ENCODE measurements around the gene MIP. TPM values are rescaled to one million over a fixed set of nuclear protein-coding genes. Genes with fewer than 3 reads are reported as not detected.
"Not testable (repeated sequence)": the region's sequence is repeated elsewhere in the genome, so short reads cannot be mapped to it uniquely, and the experiment has no call there.

MIP gene
- not detected in 2 replicates for total RNA-seq
- long read RNA-seq, partial matches to known transcripts = 0 of 2 reads
- long read RNA-seq, other reads (novel, unspliced or antisense) = 2 of 2 reads

- H3K27ac Mint-ChIP-seq (ENCODE audit: unreplicated experiment) = no peak within 1 kb of the TSS
- H3K4me1 Mint-ChIP-seq (ENCODE audit: unreplicated experiment) = peaks cover 5% of the 10 kb centered on the region
- H3K9me3 Mint-ChIP-seq (ENCODE audit: unreplicated experiment) = no peaks in the 10 kb centered on the region
Observed at GRCh38 chr12:56454557-56454956, at the start of gene MIP. TSS of gene MIP (minus strand) at chr12:56454657. CDS start at chr12:56454613, 44 bp downstream.

GRCh38 chr12:56499879-56500278 lies 45.4 kb upstream of the MIP start:
- H3K27ac Mint-ChIP-seq (ENCODE audit: unreplicated experiment); H3K9me3 Mint-ChIP-seq (ENCODE audit: unreplicated experiment); DNase-seq (ENCODE audit: extremely low spot score, unreplicated experiment); H3K27me3 Mint-ChIP-seq (ENCODE audit: unreplicated experiment); H3K36me3 Mint-ChIP-seq (ENCODE audit: unreplicated experiment); H3K4me3 Mint-ChIP-seq (ENCODE audit: unreplicated experiment); H3K4me1 Mint-ChIP-seq (ENCODE audit: unreplicated experiment): not testable (repeated sequence)

More at GRCh38 chr12:56454557-56454956, at the start of gene MIP:
- no peak for DNase-seq (ENCODE audit: extremely low spot score, unreplicated experiment)
- Mint-ChIP-seq H3K27me3 (ENCODE audit: unreplicated experiment) (peaks cover 7% of the 10 kb centered on the region), H3K36me3 (ENCODE audit: unreplicated experiment) (no peaks in the 10 kb centered on the region), H3K4me3 (ENCODE audit: unreplicated experiment) (no peak within 1 kb of the TSS)
- no peak for TF ChIP-seq CTCF (IDR thresholded peaks at IDR 0.05)

- not testable (repeated sequence) for DNase-seq (ENCODE audit: extremely low spot score, unreplicated experiment); H3K27me3 Mint-ChIP-seq (ENCODE audit: unreplicated experiment); H3K4me3 Mint-ChIP-seq (ENCODE audit: unreplicated experiment)
Observed at GRCh38 chr12:56499452-56499851, 45.0 kb upstream of the MIP start.

GRCh38 chr12:56498126-56498902 lies 43.9 kb upstream of the MIP start:
- not testable (repeated sequence) for H3K27ac Mint-ChIP-seq (ENCODE audit: unreplicated experiment); H3K27me3 Mint-ChIP-seq (ENCODE audit: unreplicated experiment); H3K4me3 Mint-ChIP-seq (ENCODE audit: unreplicated experiment); H3K36me3 Mint-ChIP-seq (ENCODE audit: unreplicated experiment); H3K4me1 Mint-ChIP-seq (ENCODE audit: unreplicated experiment); H3K9me3 Mint-ChIP-seq (ENCODE audit: unreplicated experiment); DNase-seq (ENCODE audit: extremely low spot score, unreplicated experiment)

More at GRCh38 chr12:56499452-56499851, 45.0 kb upstream of the MIP start:
- not testable (repeated sequence) for H3K36me3 Mint-ChIP-seq (ENCODE audit: unreplicated experiment); H3K4me1 Mint-ChIP-seq (ENCODE audit: unreplicated experiment); H3K9me3 Mint-ChIP-seq (ENCODE audit: unreplicated experiment); H3K27ac Mint-ChIP-seq (ENCODE audit: unreplicated experiment)

- not testable (repeated sequence) for H3K9me3 Mint-ChIP-seq (ENCODE audit: unreplicated experiment); H3K27ac Mint-ChIP-seq (ENCODE audit: unreplicated experiment); H3K27me3 Mint-ChIP-seq (ENCODE audit: unreplicated experiment); H3K4me3 Mint-ChIP-seq (ENCODE audit: unreplicated experiment); H3K36me3 Mint-ChIP-seq (ENCODE audit: unreplicated experiment); H3K4me1 Mint-ChIP-seq (ENCODE audit: unreplicated experiment)
- peak; percentile 88 for DNase-seq (ENCODE audit: extremely low spot score, unreplicated experiment)
- peak; percentile 53 for TF ChIP-seq CTCF (IDR thresholded peaks at IDR 0.05)
Observed at GRCh38 chr12:56496704-56497103, 42.2 kb upstream of the MIP start.

- not testable (repeated sequence) for H3K4me1 Mint-ChIP-seq (ENCODE audit: unreplicated experiment)
- H3K27me3 Mint-ChIP-seq (ENCODE audit: unreplicated experiment) = peaks cover 25% of the 10 kb centered on the region
Observed at GRCh38 chr12:56494481-56494880, 40.0 kb upstream of the MIP start.

GRCh38 chr12:56494106-56494415 lies 39.6 kb upstream of the MIP start:
- not testable (repeated sequence) for DNase-seq (ENCODE audit: extremely low spot score, unreplicated experiment); H3K27ac Mint-ChIP-seq (ENCODE audit: unreplicated experiment); H3K9me3 Mint-ChIP-seq (ENCODE audit: unreplicated experiment); H3K4me3 Mint-ChIP-seq (ENCODE audit: unreplicated experiment); H3K36me3 Mint-ChIP-seq (ENCODE audit: unreplicated experiment); H3K4me1 Mint-ChIP-seq (ENCODE audit: unreplicated experiment)
- peaks cover 29% of the 10 kb centered on the region for H3K27me3 Mint-ChIP-seq (ENCODE audit: unreplicated experiment)

More at GRCh38 chr12:56494481-56494880, 40.0 kb upstream of the MIP start:
- DNase-seq (ENCODE audit: extremely low spot score, unreplicated experiment); H3K27ac Mint-ChIP-seq (ENCODE audit: unreplicated experiment); H3K9me3 Mint-ChIP-seq (ENCODE audit: unreplicated experiment); H3K36me3 Mint-ChIP-seq (ENCODE audit: unreplicated experiment); H3K4me3 Mint-ChIP-seq (ENCODE audit: unreplicated experiment): not testable (repeated sequence)

GRCh38 chr12:56493409-56494105 lies 39.1 kb upstream of the MIP start:
- DNase-seq (ENCODE audit: extremely low spot score, unreplicated experiment); H3K9me3 Mint-ChIP-seq (ENCODE audit: unreplicated experiment); H3K27ac Mint-ChIP-seq (ENCODE audit: unreplicated experiment); H3K4me3 Mint-ChIP-seq (ENCODE audit: unreplicated experiment); H3K4me1 Mint-ChIP-seq (ENCODE audit: unreplicated experiment); H3K36me3 Mint-ChIP-seq (ENCODE audit: unreplicated experiment): not testable (repeated sequence)
- peaks cover 32% of the 10 kb centered on the region for H3K27me3 Mint-ChIP-seq (ENCODE audit: unreplicated experiment)
